PC-3 (cell line): Measurements from ENCODE around the gene ZNF423. TPM values are rescaled to one million over a fixed set of nuclear protein-coding genes. Genes with fewer than 3 reads are reported as not detected.

ENCODE experiments used
- ATAC-seq: fragments of 200-7000 bp; cut with Tn5 transposase; 2 replicates; pipeline ENCODE4 v1.9.1; 2020; ENCODE audit warnings: mild to moderate bottlenecking, moderate library complexity
- BruUV-seq: library from RNA; stranded (reverse); fragments of 400-500 nt; replicated peaks from 2 replicates; lab custom pipeline; 2021; lab: Mats Ljungman, UMichigan
- CTCF ChIA-PET: fragments of 300-600 bp; sonication (Branson Sonifier 250); formaldehyde crosslinking; loops from one replicate; lab custom pipeline; 2022; ENCODE audit warnings: antibody characterized with exemption; lab: Charles Lee
- POLR2A ChIA-PET: fragments of 300-600 bp; sonication (Branson Sonifier 250); formaldehyde crosslinking; loops from one replicate; lab custom pipeline; 2022; ENCODE audit warnings: antibody characterized with exemption; ENCODE audit not compliant: unreplicated experiment; lab: Charles Lee
- DNase-seq: peaks from one replicate; pipeline ENCODE4 v3.0.0-alpha.2; 2015
- H2AFZ ChIP-seq: fragments of 300-600 bp; sonication (generic); 2 replicates; pipeline ENCODE4 v1.6.0; 2016; ENCODE audit warnings: antibody characterized with exemption, low read length
- H3F3A ChIP-seq: fragments of 300-600 bp; sonication (generic); one replicate; pipeline ENCODE4 v1.6.0; 2017; ENCODE audit warnings: antibody characterized with exemption, low read length, control low read depth, mild to moderate bottlenecking; ENCODE audit not compliant: unreplicated experiment
- H3K27ac ChIP-seq: fragments of 300-600 bp; sonication (generic); 2 replicates; pipeline ENCODE4 v1.5.1; 2016; ENCODE audit warnings: mild to moderate bottlenecking, low read length
- H3K27me3 ChIP-seq: fragments of 300-600 bp; sonication (generic); 2 replicates; pipeline ENCODE4 v1.6.1; 2016; ENCODE audit warnings: low read length, mixed read lengths
- H3K36me3 ChIP-seq: fragments of 300-600 bp; sonication (generic); 2 replicates; pipeline ENCODE4 v1.6.1; 2016; ENCODE audit warnings: low read depth, mixed run types, low read length, mixed read lengths
- H3K4me1 ChIP-seq: fragments of 300-600 bp; sonication (generic); 2 replicates; pipeline ENCODE4 v1.5.1; 2016; ENCODE audit warnings: low read length; ENCODE audit not compliant: insufficient read depth
- H3K4me2 ChIP-seq: fragments of 300-600 bp; sonication (generic); 2 replicates; pipeline ENCODE4 v1.6.0; 2016; ENCODE audit warnings: low read length
- H3K4me3 ChIP-seq: fragments of 300-600 bp; sonication (generic); 2 replicates; pipeline ENCODE4 v1.5.1; 2016; ENCODE audit warnings: mild to moderate bottlenecking, low read length, mixed read lengths
- H3K79me2 ChIP-seq: fragments of 300-600 bp; sonication (generic); 2 replicates; pipeline ENCODE4 v1.6.1; 2017; ENCODE audit warnings: low read length, mixed read lengths
- H3K9ac ChIP-seq: fragments of 300-600 bp; sonication (generic); 2 replicates; pipeline ENCODE4 v1.6.0; 2016; ENCODE audit warnings: mild to moderate bottlenecking, low read length
- H3K9me2 ChIP-seq: fragments of 300-600 bp; sonication (generic); replicated peaks from 2 replicates; pipeline ENCODE4 v1.6.1; 2016; ENCODE audit warnings: mixed run types, low read length, mixed read lengths
- H3K9me3 ChIP-seq: fragments of 300-600 bp; sonication (generic); 2 replicates; pipeline ENCODE4 v1.6.1; 2016; ENCODE audit warnings: low read length, mixed read lengths
- H4K20me1 ChIP-seq: fragments of 300-600 bp; sonication (generic); 2 replicates; pipeline ENCODE4 v1.6.1; 2016; ENCODE audit warnings: low read length, mixed read lengths
- EZH2 ChIP-seq: fragments of 300-600 bp; sonication (generic); IDR thresholded peaks from one replicate; pipeline ENCODE4 v1.6.1; 2017; ENCODE audit warnings: antibody characterized with exemption, mild to moderate bottlenecking, low read length; ENCODE audit not compliant: unreplicated experiment
- EZH2phosphoT487 ChIP-seq: fragments of 300-600 bp; sonication (generic); IDR thresholded peaks from 2 replicates; pipeline ENCODE4 v1.6.1; 2018; ENCODE audit warnings: mild to moderate bottlenecking, antibody characterized with exemption, low read length, borderline replicate concordance
- intact Hi-C: fragments of 100-400 bp; cut with micrococcal nuclease; formaldehyde crosslinking; loops from 2 replicates; pipeline ENCODE4 v1.9.0; 2023
- total RNA-seq: library from RNA; depleted of rRNA; stranded (reverse); fragments of >200 nt; gene quantifications from 2 replicates; pipeline ENCODE4 v1.2.3, GENCODE V29; 2014
- TF ChIP-seq, protein P1 (sequence below): fragments of 300-600 bp; sonication (generic); conservative IDR thresholded peaks from 2 replicates; pipeline ENCODE4 v1.5.1; 2017; ENCODE audit warnings: antibody characterized with exemption, low read depth, mild to moderate bottlenecking, low read length

ZNF423 gene
- total RNA-seq, 1 experiment from 2014 or later, result not detected

- H3K27ac ChIP-seq, result no peak overlapping the region
- H3K36me3 ChIP-seq, result no peaks in the 10 kb centered on the region
- H3K9ac ChIP-seq, result no peak overlapping the region
- H2AFZ ChIP-seq, result no peak overlapping the region
- H4K20me1 ChIP-seq, result no peaks in the 10 kb centered on the region
- H3K9me3 ChIP-seq, result no peaks in the 10 kb centered on the region
- ChIA-PET CTCF (no interaction called here), POLR2A (no interaction called here)
- TF ChIP-seq EZH2phosphoT487 (no peak), EZH2 (no peak)
- TF ChIP-seq, protein P1, sequence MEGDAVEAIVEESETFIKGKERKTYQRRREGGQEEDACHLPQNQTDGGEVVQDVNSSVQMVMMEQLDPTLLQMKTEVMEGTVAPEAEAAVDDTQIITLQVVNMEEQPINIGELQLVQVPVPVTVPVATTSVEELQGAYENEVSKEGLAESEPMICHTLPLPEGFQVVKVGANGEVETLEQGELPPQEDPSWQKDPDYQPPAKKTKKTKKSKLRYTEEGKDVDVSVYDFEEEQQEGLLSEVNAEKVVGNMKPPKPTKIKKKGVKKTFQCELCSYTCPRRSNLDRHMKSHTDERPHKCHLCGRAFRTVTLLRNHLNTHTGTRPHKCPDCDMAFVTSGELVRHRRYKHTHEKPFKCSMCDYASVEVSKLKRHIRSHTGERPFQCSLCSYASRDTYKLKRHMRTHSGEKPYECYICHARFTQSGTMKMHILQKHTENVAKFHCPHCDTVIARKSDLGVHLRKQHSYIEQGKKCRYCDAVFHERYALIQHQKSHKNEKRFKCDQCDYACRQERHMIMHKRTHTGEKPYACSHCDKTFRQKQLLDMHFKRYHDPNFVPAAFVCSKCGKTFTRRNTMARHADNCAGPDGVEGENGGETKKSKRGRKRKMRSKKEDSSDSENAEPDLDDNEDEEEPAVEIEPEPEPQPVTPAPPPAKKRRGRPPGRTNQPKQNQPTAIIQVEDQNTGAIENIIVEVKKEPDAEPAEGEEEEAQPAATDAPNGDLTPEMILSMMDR, result no peak
- H3K9me2 ChIP-seq, result no peaks in the 10 kb centered on the region
- no peaks in the 10 kb centered on the region for H3K79me2 ChIP-seq
- no peak for ATAC-seq
- intact Hi-C loops, result no loop called here
- H3K4me3 ChIP-seq, result no peak overlapping the region
- H3F3A ChIP-seq, result no peaks in the 10 kb centered on the region
- H3K4me2 ChIP-seq, result no peak overlapping the region
- H3K4me1 ChIP-seq, result no peaks in the 10 kb centered on the region
- DNase-seq, result no peak
- H3K27me3 ChIP-seq, result peaks cover 23% of the 10 kb centered on the region
- no TSS peak for BruUV-seq
These were observed 156.7 kb downstream of the ZNF423 start for GRCh38 chr16:49698931-49699840.

- Histone ChIP-seq H3K9ac (no peak overlapping the region), H3K4me3 (no peak overlapping the region), H3K27ac (no peak overlapping the region), H4K20me1 (no peaks in the 10 kb centered on the region), H3K79me2 (no peaks in the 10 kb centered on the region), H3K4me2 (no peak overlapping the region), H2AFZ (no peak overlapping the region), H3K27me3 (peaks cover 24% of the 10 kb centered on the region), H3F3A (no peaks in the 10 kb centered on the region), H3K36me3 (no peaks in the 10 kb centered on the region), H3K4me1 (no peaks in the 10 kb centered on the region), H3K9me3 (no peaks in the 10 kb centered on the region), H3K9me2 (no peaks in the 10 kb centered on the region)
- intact Hi-C loops, result no loop called here
- CTCF ChIA-PET, result no interaction called here
- TF ChIP-seq EZH2 (no peak), EZH2phosphoT487 (no peak)
- TF ChIP-seq, protein P1, result no peak
- no peak for DNase-seq
- ATAC-seq, result no peak
- POLR2A ChIA-PET, result no interaction called here
- BruUV-seq, result no TSS peak
These were observed 157.5 kb downstream of the ZNF423 start for GRCh38 chr16:49698453-49698815.
